ENCODE measurements around the gene CD8B.
"Not testable (repeated sequence)": the region's sequence is repeated elsewhere in the genome, so short reads cannot be mapped to it uniquely, and the experiment has no call there.

The CD8B gene

DNA sequence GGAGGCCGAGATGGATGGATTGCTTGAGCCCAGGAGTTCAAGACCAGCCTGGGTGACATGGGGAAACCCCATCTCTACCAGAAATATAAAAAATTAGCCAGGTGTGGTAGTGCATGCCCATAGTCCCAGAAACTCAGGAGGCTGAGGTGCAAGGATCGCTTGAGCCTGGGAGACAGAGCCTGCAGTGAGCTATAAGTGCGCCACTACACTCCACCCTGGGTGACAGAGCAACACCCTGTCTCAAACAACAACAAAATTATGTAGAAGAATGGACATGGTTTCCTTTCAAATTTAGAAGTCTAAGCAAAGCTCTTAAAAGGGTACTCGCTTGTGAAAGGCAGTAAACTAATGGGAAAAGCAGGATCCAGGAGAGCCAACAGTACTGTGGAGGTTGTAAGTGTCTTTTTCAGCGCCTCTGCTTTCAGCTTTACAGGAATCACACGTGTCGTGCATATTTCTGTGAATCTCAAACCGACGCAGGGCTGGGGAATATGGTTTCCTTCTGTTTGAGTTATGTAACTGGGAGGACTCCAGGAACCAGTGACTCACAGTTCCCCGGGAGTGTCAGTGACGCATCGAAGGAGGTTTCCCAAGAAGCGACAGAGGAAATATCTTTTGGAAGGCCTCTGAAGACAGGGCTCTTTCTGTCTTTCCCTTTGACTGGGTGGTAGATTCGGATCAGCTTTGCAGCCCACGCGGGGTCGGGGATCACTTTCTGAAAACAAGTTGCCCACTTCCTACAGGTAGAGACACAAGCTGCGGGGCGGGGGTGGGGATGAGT lies 24.6 kb downstream of the CD8B start:
- DNase-seq (ENCODE audit: low read depth in 2 of 2): peak; percentile 14 to 44

DNA sequence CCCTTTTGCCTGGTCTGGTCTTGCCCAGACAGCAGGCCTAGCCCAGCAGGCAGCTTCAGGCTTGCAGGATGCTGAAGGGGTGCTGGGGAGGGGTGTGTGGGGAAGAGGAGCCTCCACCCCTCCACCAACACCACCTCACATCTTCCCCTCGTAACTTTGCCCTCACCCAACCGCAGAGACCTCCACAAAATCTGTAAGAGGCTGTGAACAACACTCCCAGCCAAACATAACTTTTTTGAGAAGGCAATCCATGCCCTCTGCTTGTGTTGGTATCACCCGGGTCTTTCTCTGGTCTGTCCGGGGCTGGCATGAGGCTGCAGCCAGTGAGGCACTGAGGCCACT lies 26.2 kb downstream of the CD8B start:
- not testable (repeated sequence) for DNase-seq (ENCODE audit: low read depth in 2 of 2)

DNA sequence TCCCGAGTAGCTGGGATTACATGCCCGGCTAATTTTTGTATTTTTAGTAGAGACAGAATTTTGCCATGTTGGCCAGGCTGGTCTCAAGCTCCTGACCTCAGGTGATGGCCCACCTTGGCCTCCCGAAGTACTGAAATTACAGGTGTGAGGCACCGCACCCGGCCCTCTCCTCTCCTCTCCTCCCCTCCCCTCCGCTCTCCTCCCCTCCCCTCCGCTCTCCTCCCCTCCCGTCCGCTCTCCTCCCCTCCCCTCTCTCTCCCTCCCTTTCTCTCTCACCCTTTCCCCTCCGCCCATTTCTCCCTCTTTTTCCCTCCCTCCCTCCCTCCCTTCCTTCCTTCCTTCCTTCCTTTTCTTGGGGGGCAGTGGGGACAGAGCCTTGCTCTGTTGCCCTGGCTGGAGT lies 28.4 kb downstream of the CD8B start:
- DNase-seq (ENCODE audit: low read depth in 2 of 2): no peak

DNA sequence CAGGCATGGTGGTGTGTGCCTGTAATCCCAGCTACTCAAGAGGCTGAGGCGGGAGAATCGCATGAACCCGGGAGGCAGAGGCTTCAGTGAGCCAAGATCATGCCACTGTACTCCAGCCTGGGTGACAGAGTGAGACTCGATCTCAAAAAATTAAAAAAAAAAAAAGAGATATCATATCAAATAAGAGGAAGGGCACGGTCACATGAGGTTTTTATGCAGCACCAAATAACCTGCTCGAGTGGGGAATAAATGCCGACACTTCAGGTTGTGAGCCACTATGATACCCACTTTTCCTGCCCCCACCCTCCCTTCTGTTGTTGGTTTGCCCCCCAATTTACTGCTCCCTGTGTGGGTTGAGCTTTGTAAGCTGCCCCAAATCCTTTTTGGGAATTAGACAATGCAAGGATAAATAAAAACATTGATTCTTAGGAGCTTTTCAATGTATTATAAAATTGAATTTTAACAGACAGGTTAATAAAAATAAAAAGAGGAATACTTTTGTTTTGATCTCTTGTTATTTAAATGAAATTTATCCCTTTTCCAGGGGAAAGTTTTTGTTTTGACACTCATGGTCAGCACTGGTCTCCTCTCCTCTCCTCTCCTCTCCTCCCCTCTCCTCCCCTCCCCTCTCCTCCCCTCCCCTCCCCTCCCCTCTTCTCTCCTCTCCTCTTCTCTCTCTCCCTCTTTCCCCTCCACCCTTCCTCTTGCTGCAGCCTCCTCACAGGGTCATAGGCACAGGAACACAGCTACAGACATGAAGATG lies 29.2 kb downstream of the CD8B start:
- DNase-seq (ENCODE audit: low read depth in 2 of 2): no peak

DNA sequence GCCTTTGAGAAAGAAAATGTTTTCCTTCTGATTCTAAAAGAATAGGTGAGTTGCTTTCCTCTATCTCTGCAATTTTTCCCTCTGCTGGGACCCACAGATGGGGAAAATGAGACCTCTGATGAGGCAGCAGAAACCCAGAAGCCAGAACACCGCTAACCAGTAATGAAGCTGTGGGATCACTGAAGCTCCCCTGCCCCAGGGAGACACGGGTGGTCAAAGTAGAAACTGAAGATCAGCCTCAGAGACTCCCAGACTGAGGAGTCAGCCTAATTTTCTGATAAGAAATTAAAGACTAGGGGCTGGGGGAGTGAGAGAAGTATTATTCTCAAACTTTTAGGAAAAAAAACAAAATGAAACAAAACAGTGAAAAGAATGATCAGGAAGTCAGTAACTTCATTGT lies 30.1 kb downstream of the CD8B start:
- DNase-seq (ENCODE audit: low read depth in 2 of 2): no peak

DNA sequence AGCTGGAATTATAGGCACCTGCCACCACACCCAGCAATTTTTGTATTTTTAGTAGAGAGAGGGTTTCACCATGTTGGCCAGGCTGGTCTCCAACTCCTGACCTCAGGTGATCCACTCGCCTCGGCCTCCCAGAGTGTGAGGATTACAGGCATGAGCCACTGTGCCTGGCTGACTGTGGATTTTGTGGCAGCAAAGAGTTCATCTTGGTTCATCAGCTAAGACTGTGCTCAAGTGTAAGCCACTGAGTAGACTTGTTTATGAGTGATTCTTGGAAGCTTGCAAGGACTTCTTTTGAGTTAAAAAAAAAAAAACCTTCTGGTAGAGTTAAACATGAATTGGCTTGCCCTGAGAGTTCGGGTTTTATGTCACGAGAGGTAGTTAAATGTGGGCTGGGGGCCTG lies 34.7 kb downstream of the CD8B start:
- DNase-seq (ENCODE audit: low read depth in 2 of 2): no peak

DNA sequence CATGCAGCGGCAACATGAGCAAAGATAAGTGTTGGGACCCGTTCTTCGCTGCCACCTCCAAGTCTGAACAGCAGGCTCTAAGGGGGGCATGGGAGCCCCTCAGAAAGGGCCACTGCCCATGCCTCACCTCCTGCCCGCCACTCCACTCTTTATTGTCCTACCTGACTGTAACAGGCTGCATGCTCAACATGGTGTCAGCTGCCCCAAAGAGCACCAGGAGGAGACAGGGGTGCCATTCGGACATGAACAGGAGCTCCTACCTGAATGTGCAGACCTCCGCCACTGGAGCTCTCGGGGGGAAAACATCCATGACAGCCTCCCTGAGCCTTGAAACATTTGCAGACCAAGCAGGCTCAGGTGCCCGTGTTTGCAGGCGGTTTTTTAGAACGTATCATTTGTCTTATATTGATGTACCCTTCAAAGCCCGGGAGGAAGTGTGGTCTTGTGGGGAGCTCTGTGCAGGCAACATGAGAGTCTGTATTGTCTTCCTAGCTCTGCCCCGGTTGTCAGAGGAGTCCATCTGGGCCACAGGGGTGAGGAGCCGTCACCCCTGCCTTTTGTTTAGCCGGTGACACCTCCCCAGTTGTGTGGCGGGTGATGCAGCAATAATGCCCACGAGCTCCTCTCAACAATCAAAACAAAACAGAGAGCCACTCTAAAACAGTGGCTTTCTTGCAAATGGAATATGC lies 35.8 kb downstream of the CD8B start:
- no peak for DNase-seq (ENCODE audit: low read depth in 2 of 2)

DNA sequence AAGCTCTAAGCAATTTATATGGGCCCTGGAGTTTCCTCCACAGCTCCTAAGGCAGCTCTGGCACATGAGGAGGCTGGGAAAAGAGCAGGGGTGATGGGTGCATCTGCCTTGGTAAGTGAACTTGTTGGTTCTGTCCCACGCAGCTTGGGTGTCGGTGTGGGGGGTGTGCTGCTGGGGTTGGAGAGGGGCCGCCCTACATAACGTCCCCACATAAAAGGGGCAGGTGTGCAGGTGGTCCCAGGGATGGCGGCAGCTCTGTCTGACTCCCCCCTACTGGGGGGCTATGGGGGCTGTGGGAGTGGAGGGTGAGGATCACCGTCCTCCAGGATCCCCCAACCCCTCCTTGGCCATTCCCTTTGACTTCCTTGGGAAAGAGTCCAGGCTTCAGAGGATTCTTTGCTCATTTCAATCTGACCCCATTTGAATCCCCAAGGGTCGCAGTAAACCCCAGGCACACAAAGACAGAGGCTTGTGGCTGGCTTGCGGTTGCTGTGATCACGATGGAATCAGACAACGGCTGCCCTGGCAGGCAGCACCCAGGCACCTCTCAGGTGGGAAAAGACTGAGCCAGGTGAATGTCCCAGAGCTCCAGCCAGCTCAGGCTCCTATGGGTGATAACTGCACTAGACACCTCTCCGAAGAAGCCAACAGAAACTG lies 36.5 kb downstream of the CD8B start:
- DNase-seq (ENCODE audit: low read depth in 2 of 2): no peak

DNA sequence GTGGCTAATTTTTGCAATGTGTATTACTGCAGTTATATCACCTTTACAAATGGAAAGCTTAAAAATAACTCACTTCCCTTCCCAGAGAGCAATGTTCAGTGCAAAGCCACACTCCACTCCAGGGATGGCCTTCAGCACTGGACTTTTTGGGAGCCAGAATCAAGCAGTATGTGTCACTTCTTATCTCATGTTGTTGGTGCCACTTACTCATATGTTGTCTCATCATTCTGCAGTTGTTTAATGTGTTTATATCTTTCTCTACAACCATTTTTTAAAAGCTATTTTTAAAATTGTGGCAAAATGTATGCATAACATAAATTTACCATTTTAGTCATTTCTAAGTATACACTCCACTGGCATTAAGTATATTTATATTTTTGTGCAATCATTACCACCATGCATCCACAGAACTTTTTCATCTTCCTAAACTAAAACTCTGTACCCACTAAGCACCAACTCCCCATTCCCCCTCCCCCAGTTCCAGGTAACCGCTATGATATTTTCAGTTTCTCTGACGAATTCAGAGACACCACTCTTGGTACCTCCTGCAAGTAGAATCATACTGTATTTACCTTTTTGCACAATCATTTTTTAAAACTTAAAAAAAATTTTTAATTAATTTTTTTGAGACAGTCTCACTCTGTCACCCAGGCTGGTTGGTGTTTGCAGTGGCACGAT lies 38.9 kb downstream of the CD8B start:
- DNase-seq (ENCODE audit: low read depth in 2 of 2): no peak

DNA sequence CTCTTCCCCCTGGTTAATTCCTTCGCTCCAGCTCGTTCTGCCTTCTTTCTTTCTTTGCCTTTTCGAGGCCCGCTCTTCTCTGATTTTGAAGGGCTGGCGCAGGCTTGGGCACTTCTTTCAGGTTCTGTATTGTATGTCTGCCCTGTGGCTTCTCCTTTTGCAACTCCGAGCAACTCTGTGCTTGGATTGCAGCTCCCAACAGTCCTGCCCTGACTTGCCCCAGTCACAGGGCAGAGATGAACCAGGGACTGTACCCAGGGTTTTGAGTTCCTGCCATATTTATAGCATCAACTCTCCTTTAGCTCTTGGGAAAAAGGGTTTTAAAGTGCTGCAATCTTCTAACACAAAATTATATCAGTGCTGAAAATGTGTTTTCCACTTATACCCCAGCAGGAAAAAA lies 39.8 kb downstream of the CD8B start:
- DNase-seq (ENCODE audit: low read depth in 2 of 2): no peak

DNA sequence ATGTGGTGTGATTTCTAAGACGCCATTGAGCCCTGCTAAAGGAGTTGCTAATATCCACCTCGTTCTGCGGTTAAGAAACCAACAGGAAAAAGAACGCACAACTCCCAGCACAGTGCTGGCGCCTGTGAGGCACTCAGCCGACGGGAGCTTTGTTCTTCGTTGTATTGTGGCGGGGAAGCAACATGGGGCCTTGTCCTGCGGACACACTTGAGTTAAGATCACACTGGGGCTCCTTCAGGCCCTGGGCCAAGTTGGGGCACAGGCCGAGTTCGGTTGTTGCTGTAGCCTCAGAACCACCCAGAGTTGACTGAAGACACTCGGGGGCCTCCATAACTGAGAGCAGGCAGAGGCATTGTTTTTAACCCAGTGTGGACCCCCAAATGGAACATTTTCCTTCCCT lies 40.4 kb downstream of the CD8B start:
- DNase-seq (ENCODE audit: low read depth in 2 of 2): no peak

DNA sequence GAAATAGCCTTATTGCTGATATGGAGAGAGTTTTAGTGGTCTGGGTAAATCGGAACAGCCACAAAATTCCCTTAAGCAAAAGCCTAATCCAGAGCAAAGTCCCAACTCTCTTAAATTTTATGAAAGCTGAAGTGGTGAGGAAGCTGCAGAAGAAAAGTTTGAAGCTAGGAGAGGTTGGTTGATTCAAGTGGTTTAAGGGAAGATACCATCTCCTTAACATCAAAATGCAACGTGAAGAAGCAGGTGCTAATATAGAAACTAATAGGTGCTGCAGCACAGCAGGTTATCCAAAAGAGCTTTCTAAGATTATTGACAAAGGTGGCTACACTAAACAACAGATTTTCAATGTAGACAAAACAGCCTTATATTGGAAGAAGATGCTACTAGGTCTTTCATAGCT lies 42.7 kb downstream of the CD8B start:
- DNase-seq (ENCODE audit: low read depth in 2 of 2): no peak

DNA sequence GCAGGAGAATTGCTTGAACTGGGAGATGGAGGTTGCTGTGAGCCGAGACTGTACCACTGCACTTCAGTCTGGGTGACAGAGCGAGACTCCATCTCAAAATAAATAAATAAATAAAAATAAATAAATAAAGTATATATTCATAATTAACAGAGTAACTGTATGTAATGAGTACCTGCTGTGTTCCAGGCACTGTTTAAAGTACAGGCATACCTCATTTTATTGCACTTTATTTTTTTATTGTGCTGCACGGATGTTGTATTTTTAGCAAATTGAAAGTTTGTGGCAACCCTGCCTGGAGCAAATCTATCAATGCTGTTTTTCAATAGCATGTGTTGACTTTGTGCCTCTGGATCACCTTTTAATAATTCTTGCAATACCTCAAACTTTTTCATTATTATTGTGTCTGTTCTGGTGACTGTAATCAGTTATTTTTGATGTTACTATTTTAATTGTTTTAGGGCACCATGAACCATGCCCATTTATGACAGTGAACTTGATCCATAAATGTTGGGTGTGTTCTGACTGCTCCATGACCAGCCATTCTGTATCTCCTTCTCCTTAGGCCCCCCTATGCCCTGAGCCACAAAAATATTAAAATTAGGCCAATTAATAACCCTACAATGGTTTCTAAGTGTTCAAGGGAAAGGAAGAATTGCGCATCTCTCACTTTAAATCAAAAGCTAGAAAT lies 43.4 kb downstream of the CD8B start:
- DNase-seq (ENCODE audit: low read depth in 2 of 2): no peak

DNA sequence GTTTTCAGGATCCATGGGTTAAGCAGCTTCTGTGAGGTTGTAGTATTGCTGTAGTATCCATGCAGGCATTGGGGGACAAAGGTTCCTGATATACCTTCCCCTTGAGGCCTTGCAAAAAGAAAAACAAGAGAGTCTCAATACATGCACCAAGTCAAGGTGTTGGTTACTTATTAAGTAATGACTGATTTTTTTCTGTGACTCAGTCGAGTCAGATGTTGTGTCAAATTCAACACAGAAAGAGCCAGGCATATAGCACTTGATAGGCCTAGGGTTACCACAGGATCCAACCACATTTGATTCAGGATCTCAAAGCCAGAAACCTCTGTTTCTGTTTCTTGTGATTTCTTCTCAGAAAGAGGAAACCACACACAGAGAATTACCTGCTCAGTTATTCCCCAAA lies 46.1 kb downstream of the CD8B start:
- DNase-seq (ENCODE audit: low read depth in 2 of 2): no peak

DNA sequence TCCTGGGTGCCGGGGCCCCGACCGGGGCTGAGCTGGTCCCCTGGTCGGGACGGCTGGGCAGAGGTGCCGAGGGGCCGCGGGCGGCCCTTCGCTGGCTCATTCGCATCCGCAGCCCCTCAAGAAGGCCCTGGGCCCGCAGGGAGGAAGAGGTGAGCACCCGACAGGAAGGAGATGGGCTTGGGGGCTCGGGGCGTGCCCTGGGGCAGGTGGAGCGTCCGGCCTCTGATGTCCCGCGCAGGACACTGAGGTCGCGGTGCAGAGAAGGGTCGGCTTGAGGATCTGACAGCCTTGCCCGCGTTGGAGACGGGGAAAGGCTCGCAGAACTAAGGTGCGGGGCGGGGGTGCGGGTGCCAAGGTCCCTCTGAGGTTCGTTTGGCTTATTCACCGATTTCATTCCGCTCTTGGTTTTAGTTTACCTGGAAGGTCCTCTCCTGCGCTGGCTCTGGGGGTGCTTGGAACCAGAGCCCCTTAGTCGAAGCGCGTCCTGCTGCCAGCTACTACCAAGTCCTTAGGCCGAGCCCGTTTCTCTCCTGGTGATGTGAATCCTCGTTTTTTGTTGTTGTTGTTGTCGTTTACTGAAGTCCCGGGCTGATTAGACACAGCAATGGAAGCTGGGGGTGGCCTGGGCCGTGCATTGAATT lies 52.1 kb downstream of the CD8B start:
- no peak for DNase-seq (ENCODE audit: low read depth in 2 of 2)

DNA sequence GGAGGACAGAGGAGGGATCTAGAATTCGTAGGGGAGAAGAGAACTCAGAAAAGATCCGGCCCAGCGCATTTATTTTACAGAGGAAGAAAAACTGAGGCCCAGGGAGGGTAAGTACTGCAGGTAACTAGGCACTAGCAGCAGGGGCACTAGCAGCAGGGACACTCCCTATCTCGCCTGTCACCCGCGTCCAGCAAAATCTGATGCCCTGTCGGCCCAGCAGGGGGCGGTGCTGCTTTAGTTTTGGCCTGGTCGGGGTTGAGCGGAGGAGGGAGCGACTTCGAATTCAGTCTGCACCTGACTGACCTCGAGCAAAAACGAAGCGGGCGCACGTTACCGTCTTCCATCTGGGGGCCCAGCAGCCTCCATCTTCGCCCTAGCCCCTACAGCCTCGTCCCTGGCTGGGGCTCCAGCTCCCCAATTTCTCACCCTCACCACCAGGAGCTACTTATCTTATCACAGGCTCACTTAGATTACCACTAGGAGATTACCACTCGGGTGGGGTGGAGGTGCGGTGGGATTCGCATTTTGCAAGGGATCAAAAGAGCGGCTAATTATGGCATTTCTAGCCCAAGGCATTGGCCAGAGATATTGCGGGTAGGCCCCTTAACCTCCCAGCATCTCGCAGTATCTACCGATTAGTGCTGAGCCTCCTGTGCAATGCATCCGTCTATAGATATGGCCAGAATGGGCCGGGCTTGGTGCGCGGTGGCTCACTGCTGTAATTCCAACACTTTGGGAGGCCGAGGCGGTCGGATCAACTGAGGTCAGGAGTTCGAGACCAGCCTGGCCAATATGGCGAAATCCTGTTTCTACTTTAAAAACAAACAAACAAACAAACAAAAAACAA lies 53.1 kb downstream of the CD8B start:
- DNase-seq (ENCODE audit: low read depth in 2 of 2): peak; percentile 88 to 90

DNA sequence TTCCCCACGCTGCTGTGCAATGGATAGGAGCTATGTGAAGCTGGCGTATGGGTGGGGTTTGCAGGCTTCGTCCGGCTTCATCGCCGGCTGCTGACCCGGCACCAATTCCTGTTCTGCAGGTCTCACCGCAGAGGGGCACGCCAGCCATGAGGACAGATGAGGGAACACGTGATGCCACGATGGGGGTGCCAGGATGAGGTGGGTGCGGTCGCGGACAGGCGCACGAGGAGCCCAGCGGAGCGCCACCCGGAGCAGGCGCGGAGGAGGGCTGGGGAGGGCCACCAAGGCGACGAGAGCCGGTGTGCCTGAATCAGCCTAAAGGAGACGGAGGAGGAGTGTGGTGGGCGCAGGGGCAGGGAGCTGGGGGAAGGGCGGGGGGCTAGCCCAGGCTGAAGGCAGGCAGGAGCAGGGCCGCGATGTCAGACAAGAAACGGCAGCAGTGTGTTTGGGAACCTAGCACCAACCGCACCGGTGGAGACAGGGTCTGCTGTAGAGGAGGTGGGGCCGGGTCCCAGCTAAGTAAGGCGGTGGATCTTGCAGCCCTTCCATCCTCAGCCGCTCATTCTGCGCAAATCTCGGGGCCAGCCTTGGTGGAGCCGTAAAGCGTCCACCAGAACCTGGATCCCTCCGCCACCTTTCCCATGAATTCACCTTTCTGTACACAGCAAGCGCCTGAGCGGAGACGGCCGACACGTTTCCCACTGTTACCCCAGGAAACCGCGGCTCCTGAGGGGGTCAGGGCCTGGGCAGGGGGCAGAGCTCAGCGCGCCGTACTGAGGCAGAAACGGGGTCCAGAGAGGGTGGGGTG lies 54.0 kb downstream of the CD8B start:
- no peak for DNase-seq (ENCODE audit: low read depth in 2 of 2)

DNA sequence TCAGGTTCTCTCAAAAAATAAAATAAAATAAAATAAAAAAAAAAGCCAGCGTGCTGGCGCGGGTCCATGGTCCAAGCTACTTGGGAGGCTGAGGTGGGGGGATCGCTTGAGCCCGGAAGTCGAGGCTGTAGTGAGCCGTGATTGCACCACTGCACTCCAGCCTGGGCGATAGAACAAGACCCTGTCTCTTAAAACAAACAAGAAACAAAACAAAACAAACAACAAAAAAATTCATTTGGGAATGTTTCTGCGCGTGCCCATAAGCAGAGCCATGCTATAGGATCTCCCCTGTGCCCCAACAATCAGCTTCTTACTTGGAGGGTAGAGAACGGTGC lies 54.6 kb downstream of the CD8B start:
- no peak for DNase-seq (ENCODE audit: low read depth in 2 of 2)

Data from activated CD4-positive, alpha-beta T cell treated with anti-CD3 and anti-CD28 coated beads for 24 hours (primary cell).